Thyroid gland (tissue), 4 donors: ENCODE measurements around the gene CTSO. TPM values are rescaled to one million over a fixed set of nuclear protein-coding genes. Genes with fewer than 3 reads are reported as not detected.

Experiments used
- DNase-seq, 2 donors: peaks; one replicate each; pipeline ENCODE4 v3.0.0-alpha.2; 2019
- H3K27ac ChIP-seq, 3 donors: fragments of 200-600 bp; sonication (generic); 1 replicate in 2 of 3; 2 replicates in 1 of 3; pipeline ENCODE4 v1.5.1; 2016 to 2019; ENCODE audit warnings: mild to moderate bottlenecking in 1 of 3, moderate library complexity in 1 of 3
- H3K27me3 ChIP-seq: fragments of 200-600 bp; sonication (generic); one replicate; pipeline ENCODE4 v1.5.1; 2019
- H3K36me3 ChIP-seq, 2 donors: fragments of 200-600 bp; sonication (generic); one replicate each; pipeline ENCODE4 v1.5.1; 2016 to 2019
- H3K4me1 ChIP-seq, 2 donors: fragments of 200-600 bp; sonication (generic); one replicate each; pipeline ENCODE4 v1.5.1; 2017 to 2019
- H3K4me3 ChIP-seq, 3 donors: fragments of 200-600 bp; sonication (generic); replicated peaks in 1 of 3; 1 replicate in 2 of 3; 2 replicates in 1 of 3; pipeline ENCODE4 v1.5.1; 2016; ENCODE audit warnings: mild to moderate bottlenecking in 1 of 3
- H3K9me3 ChIP-seq: fragments of 200-600 bp; sonication (generic); one replicate; pipeline ENCODE4 v1.5.1; 2017
- CTCF ChIP-seq, 6 experiments: fragments of 200-600 bp in 3 of 6; fragments of 450-650 bp in 3 of 6; sonication (generic) in 3 of 6; IDR thresholded peaks; one replicate each; pipeline ENCODE4 v1.5.1; 2016 to 2019; ENCODE audit warnings: antibody characterized with exemption in 6 of 6, mild to moderate bottlenecking in 2 of 6, inconsistent platforms in 1 of 6, moderate library complexity in 1 of 6
- POLR2A ChIP-seq, 2 donors: fragments of 450-650 bp; IDR thresholded peaks; one replicate each; pipeline ENCODE4 v1.6.1; 2017; ENCODE audit warnings: antibody characterized with exemption in 2 of 2, mild to moderate bottlenecking in 2 of 2, moderate library complexity in 1 of 2
- WGBS, 2 donors: methylation state at CpG; one replicate each; pipeline ENCODE4 v1.1.5; 2017; 5-methylcytosine and 5-hydroxymethylcytosine counted together
- intact Hi-C: fragments of 100-400 bp; cut with DNase I; formaldehyde crosslinking; loops from one replicate; pipeline ENCODE4 v1.15.1; 2023
- total RNA-seq, 4 donors: library from RNA; depleted of rRNA; stranded (reverse); fragments of >200 nt; gene quantifications; one replicate each; pipeline ENCODE4 v1.2.3, GENCODE V29; 2016

The CTSO gene
- total RNA-seq, 4 donors from 2014 or later = 31.9 to 36.3 (median 35.6) TPM

- intact Hi-C loops = no loop called here
- no peaks in the 10 kb centered on the region for H3K4me1 ChIP-seq
- WGBS, 2 donors = 76% methylated on average over 3 of the region's 3 CpGs
- DNase-seq = no peak
- no peak overlapping the region for H3K27ac ChIP-seq
- no peaks in the 10 kb centered on the region for H3K9me3 ChIP-seq
- no peaks in the 10 kb centered on the region for H3K36me3 ChIP-seq
- no peaks in the 10 kb centered on the region for H3K27me3 ChIP-seq
- no peak overlapping the region for H3K4me3 ChIP-seq
- TF ChIP-seq CTCF (IDR thresholded peaks at IDR 0.05) (no peak), POLR2A (IDR thresholded peaks at IDR 0.05) (no peak)
Measured at GRCh38 chr4:155909615-155910226, 43.9 kb downstream of the CTSO start.

- no peak overlapping the region for H3K4me3 ChIP-seq
- intact Hi-C loops = no loop called here
- H3K27ac ChIP-seq = no peak overlapping the region
- H3K36me3 ChIP-seq = no peaks in the 10 kb centered on the region
- DNase-seq = no peak
- H3K9me3 ChIP-seq = no peaks in the 10 kb centered on the region
- WGBS, 2 donors = 88 to 91% methylated on average over 4 of the region's 4 CpGs
- no peaks in the 10 kb centered on the region for H3K4me1 ChIP-seq
- no peaks in the 10 kb centered on the region for H3K27me3 ChIP-seq
- TF ChIP-seq POLR2A (IDR thresholded peaks at IDR 0.05) (no peak), CTCF (IDR thresholded peaks at IDR 0.05) (no peak)
Measured at GRCh38 chr4:155908187-155909139, 45.2 kb downstream of the CTSO start.

GRCh38 chr4:155907556-155907955, 46.1 kb downstream of the CTSO start:
- intact Hi-C loops = no loop called here
- H3K9me3 ChIP-seq = no peaks in the 10 kb centered on the region
- TF ChIP-seq POLR2A (IDR thresholded peaks at IDR 0.05) = no peak
- TF ChIP-seq CTCF (IDR thresholded peaks at IDR 0.05) = no peak
- no peaks in the 10 kb centered on the region for H3K4me1 ChIP-seq
- 75 to 77% methylated on average over 1 of the region's 1 CpG for WGBS, 2 donors
- H3K36me3 ChIP-seq = no peaks in the 10 kb centered on the region
- H3K27me3 ChIP-seq = no peaks in the 10 kb centered on the region
- no peak overlapping the region for H3K4me3 ChIP-seq
- no peak for DNase-seq
- H3K27ac ChIP-seq = no peak overlapping the region

- TF ChIP-seq CTCF (IDR thresholded peaks at IDR 0.05) = no peak
- no peak for DNase-seq
- Histone ChIP-seq H3K4me3 (no peak overlapping the region), H3K4me1 (no peaks in the 10 kb centered on the region), H3K36me3 (no peaks in the 10 kb centered on the region), H3K27me3 (no peaks in the 10 kb centered on the region), H3K27ac (no peak overlapping the region), H3K9me3 (no peaks in the 10 kb centered on the region)
- intact Hi-C loops = no loop called here
- 75 to 79% methylated on average over 6 of the region's 6 CpGs for WGBS, 2 donors
Measured at GRCh38 chr4:155906554-155907247, 47.0 kb downstream of the CTSO start.
